HEK293 (cell line): Measurements from ENCODE around the gene RFX4.

ENCODE experiments used
- CTCF ChIA-PET: fragments of 350-600 bp; formaldehyde crosslinking; extraction: SDS; loops from one replicate; lab custom pipeline; 2021; ENCODE audit warnings: antibody characterized with exemption; lab: Yijun Ruan, JAX
- POLR2A ChIA-PET: fragments of 300-600 bp; formaldehyde crosslinking; extraction: SDS; loops from one replicate; lab custom pipeline; 2020; ENCODE audit warnings: antibody characterized with exemption, inconsistent platforms; lab: Yijun Ruan, JAX
- H3K27ac ChIP-seq: fragments of 200-500 bp; sonication (Bioruptor generic); 2 replicates; pipeline ENCODE4 v1.5.1; 2014; ENCODE audit warnings: low read depth, low read length, control low read depth, inconsistent platforms; ENCODE audit errors: extremely low read depth
- H3K36me3 ChIP-seq, 2 experiments: fragments of 200-500 bp in 1 of 2; sonication (Bioruptor generic) in 1 of 2; 1 replicate in 1 of 2; 2 replicates in 1 of 2; pipeline ENCODE4 v1.5.1; 2014 to 2017; ENCODE audit warnings: inconsistent platforms in 2 of 2, low read length in 2 of 2; ENCODE audit not compliant: control insufficient read depth in 2 of 2, insufficient read depth in 1 of 2
- H3K4me1 ChIP-seq: fragments of 200-500 bp; sonication (Bioruptor generic); 2 replicates; pipeline ENCODE4 v1.5.1; 2014; ENCODE audit warnings: mild to moderate bottlenecking, low read length, inconsistent platforms; ENCODE audit not compliant: control insufficient read depth, insufficient read depth
- H3K4me3 ChIP-seq: 2 replicates; pipeline ENCODE4 v1.5.1; 2011; ENCODE audit warnings: low read depth, mild to moderate bottlenecking, control low read depth, low read length, moderate library complexity
- H3K9me3 ChIP-seq: fragments of 200-500 bp; sonication (Bioruptor generic); 2 replicates; pipeline ENCODE4 v1.5.1; 2014; ENCODE audit warnings: low read depth, low read length, inconsistent platforms; ENCODE audit not compliant: control insufficient read depth, insufficient read depth
- HOXC10 ChIP-seq: sonication (generic); formaldehyde crosslinking; IDR thresholded peaks from 2 replicates; pipeline ENCODE4 v1.8.1; 2023; ENCODE audit warnings: mild to moderate bottlenecking, missing genetic modification reagents
- IKZF3 ChIP-seq: fragments of 450-650 bp; IDR thresholded peaks from 2 replicates; pipeline ENCODE4 v1.5.0; 2018; ENCODE audit warnings: missing biosample characterization, mild to moderate bottlenecking, missing genetic modification characterization, moderate library complexity
- OVOL3 ChIP-seq: fragments of 450-650 bp; formaldehyde crosslinking; IDR thresholded peaks from 2 replicates; pipeline ENCODE4 v1.5.1; 2016; ENCODE audit warnings: missing biosample characterization, missing genetic modification characterization
- ZBTB1 ChIP-seq: fragments of 450-650 bp; formaldehyde crosslinking; IDR thresholded peaks from 2 replicates; pipeline ENCODE4 v1.5.1; 2016; ENCODE audit warnings: missing biosample characterization, missing genetic modification characterization
- ZBTB48 ChIP-seq: fragments of 450-650 bp; formaldehyde crosslinking; IDR thresholded peaks from 2 replicates; pipeline ENCODE4 v1.5.1; 2016; ENCODE audit warnings: missing biosample characterization, missing genetic modification characterization
- ZNF175 ChIP-seq: fragments of 450-650 bp; formaldehyde crosslinking; IDR thresholded peaks from 2 replicates; pipeline ENCODE4 v1.5.1; 2016; ENCODE audit warnings: missing biosample characterization, missing genetic modification characterization
- ZNF202 ChIP-seq: fragments of 450-650 bp; formaldehyde crosslinking; IDR thresholded peaks from 2 replicates; pipeline ENCODE4 v1.5.1; 2016; ENCODE audit warnings: missing biosample characterization, missing genetic modification characterization, borderline replicate concordance
- ZNF37A ChIP-seq: fragments of 450-650 bp; IDR thresholded peaks from 2 replicates; pipeline ENCODE4 v1.5.1; 2018; ENCODE audit warnings: missing biosample characterization, missing genetic modification characterization
- ZNF600 ChIP-seq: fragments of 450-650 bp; formaldehyde crosslinking; IDR thresholded peaks from 2 replicates; pipeline ENCODE4 v1.5.1; 2016; ENCODE audit warnings: missing biosample characterization, missing genetic modification characterization
- ZNF654 ChIP-seq: fragments of 450-650 bp; formaldehyde crosslinking; IDR thresholded peaks from 2 replicates; pipeline ENCODE4 v1.5.1; 2016; ENCODE audit warnings: low read depth, missing biosample characterization, missing genetic modification characterization
- ZNF670 ChIP-seq: fragments of 450-650 bp; formaldehyde crosslinking; IDR thresholded peaks from 2 replicates; pipeline ENCODE4 v1.5.1; 2016; ENCODE audit warnings: missing biosample characterization, missing genetic modification characterization, low read depth
- ZXDB ChIP-seq: fragments of 450-650 bp; formaldehyde crosslinking; IDR thresholded peaks from 2 replicates; pipeline ENCODE4 v1.5.1; 2016; ENCODE audit warnings: missing biosample characterization, missing genetic modification characterization
- TF ChIP-seq, protein P1 (sequence below): fragments of 450-650 bp; formaldehyde crosslinking; IDR thresholded peaks from 2 replicates; pipeline ENCODE4 v1.5.1; 2016; ENCODE audit warnings: missing biosample characterization, missing genetic modification characterization, low read depth
- TF ChIP-seq, protein P2 (sequence below): fragments of 450-650 bp; formaldehyde crosslinking; IDR thresholded peaks from 2 replicates; pipeline ENCODE4 v1.5.1; 2016; ENCODE audit warnings: missing biosample characterization, missing genetic modification characterization
- TF ChIP-seq, protein P3 (sequence below): fragments of 450-650 bp; formaldehyde crosslinking; IDR thresholded peaks from 2 replicates; pipeline ENCODE4 v1.5.1; 2016; ENCODE audit warnings: missing biosample characterization, missing genetic modification characterization
- TF ChIP-seq, protein P4 (sequence below): fragments of 450-650 bp; formaldehyde crosslinking; IDR thresholded peaks from 2 replicates; pipeline ENCODE4 v1.5.1; 2016; ENCODE audit warnings: missing biosample characterization, missing genetic modification characterization

The RFX4 gene

DNA sequence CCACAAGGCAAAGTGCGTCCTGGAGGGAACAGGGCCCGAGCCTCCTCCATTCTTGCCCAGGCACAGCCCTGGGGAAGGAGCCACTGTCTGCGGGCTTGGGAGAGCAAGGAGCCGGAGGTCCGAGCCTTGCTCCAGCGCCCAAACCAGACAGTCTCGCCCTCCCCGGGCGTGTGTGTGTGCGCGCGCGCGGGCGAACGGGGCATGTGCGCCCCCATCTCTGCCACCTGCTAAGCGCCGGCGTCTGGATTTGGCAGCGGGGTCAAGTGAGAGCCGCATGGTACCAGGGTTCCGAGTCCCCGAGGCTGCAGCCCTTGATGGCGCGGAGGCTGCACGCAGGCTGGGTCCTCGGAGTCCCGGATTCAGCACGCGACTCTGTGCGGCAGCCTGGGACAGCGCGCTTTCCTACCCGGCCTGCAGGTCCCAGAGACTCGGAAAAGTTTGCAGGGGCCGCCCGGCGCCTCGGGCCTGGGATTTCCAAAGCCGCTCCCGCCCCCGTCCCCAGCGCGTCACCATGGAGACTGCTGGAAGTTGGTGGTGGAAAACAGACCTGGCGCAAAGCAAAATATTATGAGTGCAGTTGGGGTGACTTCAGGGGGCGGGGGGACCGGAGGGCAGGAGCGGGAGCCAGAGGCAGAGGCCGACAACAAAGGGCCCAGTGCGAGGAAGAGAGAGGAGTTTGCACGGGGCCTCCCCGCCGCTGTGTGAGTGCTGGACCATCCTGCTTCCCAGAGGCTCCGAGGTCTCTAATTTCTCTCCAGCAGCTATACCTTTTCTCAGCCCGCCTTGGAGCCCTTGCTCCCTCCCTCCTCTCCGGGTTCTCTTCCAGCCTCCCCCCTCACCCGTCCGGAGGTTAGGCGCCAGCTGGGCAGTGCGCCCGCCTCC lies 4.2 kb downstream of the RFX4 start:
- Histone ChIP-seq H3K9me3 (no peaks in the 10 kb centered on the region), H3K36me3 (no peaks in the 10 kb centered on the region), H3K4me3 (no peak overlapping the region), H3K27ac (no peak overlapping the region), H3K4me1 (no peaks in the 10 kb centered on the region; the same call in 1 of the 2 replicates)
- TF ChIP-seq IKZF3 (tag by site-specific recombination): no peak
- POLR2A ChIA-PET: interaction anchor here (0.7 kb wide), 1 partner anchor 335 kb away, joined by 3 read pairs; no protein-coding TSS in a partner anchor
- CTCF ChIA-PET: interaction anchor here (0.5 kb wide), 1 partner anchor 341 kb away, joined by 3 read pairs; no protein-coding TSS in a partner anchor

DNA sequence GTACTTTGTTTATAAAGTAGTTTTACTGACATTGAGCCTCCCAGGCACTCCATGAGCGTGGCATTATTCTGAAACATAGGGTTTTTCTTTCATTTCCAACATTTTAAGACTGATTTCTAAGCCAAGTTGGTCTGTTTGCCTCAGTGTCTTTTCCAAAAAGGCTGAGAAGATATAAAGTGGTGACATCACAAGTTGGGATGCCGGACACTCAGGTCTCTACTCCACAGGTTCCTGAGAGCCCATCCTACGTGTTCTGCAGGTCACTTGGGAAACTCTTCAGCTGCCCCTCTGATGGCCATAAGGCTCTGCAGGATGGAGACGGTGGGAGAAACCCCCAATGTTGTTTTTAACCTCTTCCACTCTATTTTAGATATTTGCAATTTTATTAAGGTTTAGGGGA lies 6.0 kb downstream of the RFX4 start:
- no peak overlapping the region for H3K4me3 ChIP-seq
- TF ChIP-seq ZXDB (tag by site-specific recombination) (no peak), ZNF670 (no peak)
- TF ChIP-seq, all 188 proteins: peak for 0
- no peak overlapping the region for H3K27ac ChIP-seq
- CTCF ChIA-PET: no interaction called here
- no peaks in the 10 kb centered on the region; the same call in 1 of the 2 replicates for H3K4me1 ChIP-seq
- POLR2A ChIA-PET: no interaction called here
- no peaks in the 10 kb centered on the region for H3K36me3 ChIP-seq
- no peaks in the 10 kb centered on the region for H3K9me3 ChIP-seq

DNA sequence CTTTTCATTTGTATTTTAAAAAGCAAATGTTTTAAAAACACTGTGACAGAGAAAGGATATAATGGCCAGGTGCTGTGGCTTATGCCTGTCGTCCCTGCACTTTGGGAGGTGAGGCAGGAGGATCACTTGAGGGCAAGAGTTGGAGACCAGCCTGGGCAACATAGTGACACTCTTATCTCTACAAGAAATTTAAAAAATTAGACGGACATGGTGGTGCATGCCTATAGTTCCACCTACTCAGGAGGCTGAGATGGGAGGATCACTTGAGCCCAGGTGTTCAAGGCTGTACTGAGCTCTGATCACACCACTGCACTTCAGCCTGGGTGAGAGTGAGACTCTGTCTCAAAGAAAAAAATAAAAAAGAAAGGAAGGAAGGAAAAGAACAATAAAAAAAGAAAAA lies 7.8 kb downstream of the RFX4 start:
- no peak overlapping the region for H3K27ac ChIP-seq
- ChIA-PET CTCF (interaction anchor here (0.6 to 1.0 kb wide), 2 partner anchors 195 to 232 kb away, joined by 3 read pairs; no protein-coding TSS in a partner anchor), POLR2A (no interaction called here)
- TF ChIP-seq ZNF600: no peak
- TF ChIP-seq ZNF202 (tag by site-specific recombination): no peak
- TF ChIP-seq ZNF37A (tag by site-specific recombination): no peak
- TF ChIP-seq ZNF654: no peak
- TF ChIP-seq HOXC10: no peak
- TF ChIP-seq ZBTB1 (tag by site-specific recombination): no peak
- H3K4me1 ChIP-seq: no peaks in the 10 kb centered on the region; the same call in 1 of the 2 replicates
- no peak overlapping the region for H3K4me3 ChIP-seq
- H3K9me3 ChIP-seq: no peaks in the 10 kb centered on the region
- no peaks in the 10 kb centered on the region for H3K36me3 ChIP-seq

DNA sequence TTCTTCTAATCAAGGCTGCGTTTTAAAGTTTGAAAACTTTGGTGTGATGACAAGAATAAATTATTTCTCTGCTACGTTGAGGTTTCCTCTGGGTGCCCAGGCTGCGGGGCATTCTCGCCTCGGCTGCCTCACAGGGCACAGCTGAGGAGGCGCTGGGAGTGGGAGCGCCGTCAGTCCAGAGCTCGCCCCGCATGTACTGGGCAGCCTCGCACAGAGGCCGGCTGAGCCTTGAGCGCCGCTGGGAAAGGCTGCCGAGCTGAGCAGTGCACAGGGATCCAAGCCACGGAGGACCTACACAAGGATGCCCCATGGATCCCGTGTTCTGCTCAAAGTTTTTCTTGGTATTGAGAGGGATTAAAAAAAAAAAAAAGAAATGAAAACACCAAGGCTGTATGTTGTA lies 11.6 kb downstream of the RFX4 start:
- Histone ChIP-seq H3K4me1 (no peaks in the 10 kb centered on the region), H3K9me3 (no peaks in the 10 kb centered on the region), H3K4me3 (no peak overlapping the region), H3K27ac (no peak overlapping the region), H3K36me3 (no peaks in the 10 kb centered on the region)
- TF ChIP-seq ZNF670 (no peak), OVOL3 (tag by site-specific recombination) (no peak), ZNF175 (no peak), ZNF654 (no peak), ZBTB48 (tag by site-specific recombination) (no peak)
- TF ChIP-seq, protein P1, sequence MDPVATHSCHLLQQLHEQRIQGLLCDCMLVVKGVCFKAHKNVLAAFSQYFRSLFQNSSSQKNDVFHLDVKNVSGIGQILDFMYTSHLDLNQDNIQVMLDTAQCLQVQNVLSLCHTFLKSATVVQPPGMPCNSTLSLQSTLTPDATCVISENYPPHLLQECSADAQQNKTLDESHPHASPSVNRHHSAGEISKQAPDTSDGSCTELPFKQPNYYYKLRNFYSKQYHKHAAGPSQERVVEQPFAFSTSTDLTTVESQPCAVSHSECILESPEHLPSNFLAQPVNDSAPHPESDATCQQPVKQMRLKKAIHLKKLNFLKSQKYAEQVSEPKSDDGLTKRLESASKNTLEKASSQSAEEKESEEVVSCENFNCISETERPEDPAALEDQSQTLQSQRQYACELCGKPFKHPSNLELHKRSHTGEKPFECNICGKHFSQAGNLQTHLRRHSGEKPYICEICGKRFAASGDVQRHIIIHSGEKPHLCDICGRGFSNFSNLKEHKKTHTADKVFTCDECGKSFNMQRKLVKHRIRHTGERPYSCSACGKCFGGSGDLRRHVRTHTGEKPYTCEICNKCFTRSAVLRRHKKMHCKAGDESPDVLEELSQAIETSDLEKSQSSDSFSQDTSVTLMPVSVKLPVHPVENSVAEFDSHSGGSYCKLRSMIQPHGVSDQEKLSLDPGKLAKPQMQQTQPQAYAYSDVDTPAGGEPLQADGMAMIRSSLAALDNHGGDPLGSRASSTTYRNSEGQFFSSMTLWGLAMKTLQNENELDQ: no peak
- TF ChIP-seq, protein P2, sequence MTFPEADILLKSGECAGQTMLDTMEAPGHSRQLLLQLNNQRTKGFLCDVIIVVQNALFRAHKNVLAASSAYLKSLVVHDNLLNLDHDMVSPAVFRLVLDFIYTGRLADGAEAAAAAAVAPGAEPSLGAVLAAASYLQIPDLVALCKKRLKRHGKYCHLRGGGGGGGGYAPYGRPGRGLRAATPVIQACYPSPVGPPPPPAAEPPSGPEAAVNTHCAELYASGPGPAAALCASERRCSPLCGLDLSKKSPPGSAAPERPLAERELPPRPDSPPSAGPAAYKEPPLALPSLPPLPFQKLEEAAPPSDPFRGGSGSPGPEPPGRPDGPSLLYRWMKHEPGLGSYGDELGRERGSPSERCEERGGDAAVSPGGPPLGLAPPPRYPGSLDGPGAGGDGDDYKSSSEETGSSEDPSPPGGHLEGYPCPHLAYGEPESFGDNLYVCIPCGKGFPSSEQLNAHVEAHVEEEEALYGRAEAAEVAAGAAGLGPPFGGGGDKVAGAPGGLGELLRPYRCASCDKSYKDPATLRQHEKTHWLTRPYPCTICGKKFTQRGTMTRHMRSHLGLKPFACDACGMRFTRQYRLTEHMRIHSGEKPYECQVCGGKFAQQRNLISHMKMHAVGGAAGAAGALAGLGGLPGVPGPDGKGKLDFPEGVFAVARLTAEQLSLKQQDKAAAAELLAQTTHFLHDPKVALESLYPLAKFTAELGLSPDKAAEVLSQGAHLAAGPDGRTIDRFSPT (tag by site-specific recombination): no peak
- TF ChIP-seq, protein P3, sequence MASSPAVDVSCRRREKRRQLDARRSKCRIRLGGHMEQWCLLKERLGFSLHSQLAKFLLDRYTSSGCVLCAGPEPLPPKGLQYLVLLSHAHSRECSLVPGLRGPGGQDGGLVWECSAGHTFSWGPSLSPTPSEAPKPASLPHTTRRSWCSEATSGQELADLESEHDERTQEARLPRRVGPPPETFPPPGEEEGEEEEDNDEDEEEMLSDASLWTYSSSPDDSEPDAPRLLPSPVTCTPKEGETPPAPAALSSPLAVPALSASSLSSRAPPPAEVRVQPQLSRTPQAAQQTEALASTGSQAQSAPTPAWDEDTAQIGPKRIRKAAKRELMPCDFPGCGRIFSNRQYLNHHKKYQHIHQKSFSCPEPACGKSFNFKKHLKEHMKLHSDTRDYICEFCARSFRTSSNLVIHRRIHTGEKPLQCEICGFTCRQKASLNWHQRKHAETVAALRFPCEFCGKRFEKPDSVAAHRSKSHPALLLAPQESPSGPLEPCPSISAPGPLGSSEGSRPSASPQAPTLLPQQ (tag by site-specific recombination): no peak
- TF ChIP-seq, protein P4, sequence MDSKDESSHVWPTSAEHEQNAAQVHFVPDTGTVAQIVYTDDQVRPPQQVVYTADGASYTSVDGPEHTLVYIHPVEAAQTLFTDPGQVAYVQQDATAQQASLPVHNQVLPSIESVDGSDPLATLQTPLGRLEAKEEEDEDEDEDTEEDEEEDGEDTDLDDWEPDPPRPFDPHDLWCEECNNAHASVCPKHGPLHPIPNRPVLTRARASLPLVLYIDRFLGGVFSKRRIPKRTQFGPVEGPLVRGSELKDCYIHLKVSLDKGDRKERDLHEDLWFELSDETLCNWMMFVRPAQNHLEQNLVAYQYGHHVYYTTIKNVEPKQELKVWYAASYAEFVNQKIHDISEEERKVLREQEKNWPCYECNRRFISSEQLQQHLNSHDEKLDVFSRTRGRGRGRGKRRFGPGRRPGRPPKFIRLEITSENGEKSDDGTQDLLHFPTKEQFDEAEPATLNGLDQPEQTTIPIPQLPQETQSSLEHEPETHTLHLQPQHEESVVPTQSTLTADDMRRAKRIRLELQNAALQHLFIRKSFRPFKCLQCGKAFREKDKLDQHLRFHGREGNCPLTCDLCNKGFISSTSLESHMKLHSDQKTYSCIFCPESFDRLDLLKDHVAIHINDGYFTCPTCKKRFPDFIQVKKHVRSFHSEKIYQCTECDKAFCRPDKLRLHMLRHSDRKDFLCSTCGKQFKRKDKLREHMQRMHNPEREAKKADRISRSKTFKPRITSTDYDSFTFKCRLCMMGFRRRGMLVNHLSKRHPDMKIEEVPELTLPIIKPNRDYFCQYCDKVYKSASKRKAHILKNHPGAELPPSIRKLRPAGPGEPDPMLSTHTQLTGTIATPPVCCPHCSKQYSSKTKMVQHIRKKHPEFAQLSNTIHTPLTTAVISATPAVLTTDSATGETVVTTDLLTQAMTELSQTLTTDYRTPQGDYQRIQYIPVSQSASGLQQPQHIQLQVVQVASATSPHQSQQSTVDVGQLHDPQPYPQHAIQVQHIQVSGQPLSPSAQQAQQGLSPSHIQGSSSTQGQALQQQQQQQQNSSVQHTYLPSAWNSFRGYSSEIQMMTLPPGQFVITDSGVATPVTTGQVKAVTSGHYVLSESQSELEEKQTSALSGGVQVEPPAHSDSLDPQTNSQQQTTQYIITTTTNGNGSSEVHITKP (tag by site-specific recombination): no peak
- CTCF ChIA-PET: interaction anchor here (0.5 to 0.6 kb wide), 2 partner anchors 8 to 43 kb away, joined by 3 to 9 read pairs; no protein-coding TSS in a partner anchor
- POLR2A ChIA-PET: no interaction called here
